Endothelial cell of umbilical vein (primary cell): ENCODE results near the gene COX6B1.

Experiments
- EZH2 ChIP-seq: IDR thresholded peaks from 2 replicates; pipeline ENCODE4 v1.6.1; 2012; ENCODE audit warnings: borderline replicate concordance, low read depth, mild to moderate bottlenecking, moderate library complexity, low read length, inconsistent platforms; ENCODE audit not compliant: severe bottlenecking
- FOS ChIP-seq: IDR thresholded peaks from 2 replicates; pipeline ENCODE4 v1.6.1; 2011; ENCODE audit warnings: mild to moderate bottlenecking, low read length, moderate library complexity, borderline replicate concordance; ENCODE audit not compliant: insufficient read depth
- GATA2 ChIP-seq: IDR thresholded peaks from 2 replicates; pipeline ENCODE4 v1.7.0; 2011; ENCODE audit warnings: low read depth, mild to moderate bottlenecking, moderate library complexity, mixed read lengths, low read length; ENCODE audit not compliant: insufficient read length, insufficient read depth
- JUN ChIP-seq: IDR thresholded peaks from 2 replicates; pipeline ENCODE4 v1.6.1; 2011; ENCODE audit warnings: borderline replicate concordance, low read depth; ENCODE audit not compliant: insufficient read length, insufficient read depth
- MYC ChIP-seq: IDR thresholded peaks from one replicate; pipeline ENCODE4 v1.6.1; 2011; ENCODE audit warnings: mild to moderate bottlenecking, low read depth, low read length
- POLR2A ChIP-seq: IDR thresholded peaks from 2 replicates; pipeline ENCODE4 v1.6.1; 2012; ENCODE audit warnings: low read depth, mild to moderate bottlenecking, control low read depth, low read length
- POLR2AphosphoS5 ChIP-seq: IDR thresholded peaks from 2 replicates; pipeline ENCODE4 v1.6.1; 2012; ENCODE audit warnings: low read depth, mild to moderate bottlenecking, control low read depth, low read length, moderate library complexity; ENCODE audit not compliant: insufficient read depth
- TF ChIP-seq, protein P1 (sequence below), 2 donors: IDR thresholded peaks; 1 replicate in 1 of 2; 2 replicates in 1 of 2; pipeline ENCODE4 v1.5.1; 2011; ENCODE audit warnings: low read length in 2 of 2, mild to moderate bottlenecking in 2 of 2, moderate library complexity in 2 of 2, control low read depth in 1 of 2, inconsistent platforms in 1 of 2, low read depth in 1 of 2; ENCODE audit not compliant: insufficient read depth in 1 of 2; ENCODE audit errors: extremely low read depth in 1 of 2
- TF ChIP-seq, protein P2 (sequence below): IDR thresholded peaks from 2 replicates; pipeline ENCODE4 v1.6.1; 2011; ENCODE audit not compliant: insufficient read depth, insufficient read length

DNA sequence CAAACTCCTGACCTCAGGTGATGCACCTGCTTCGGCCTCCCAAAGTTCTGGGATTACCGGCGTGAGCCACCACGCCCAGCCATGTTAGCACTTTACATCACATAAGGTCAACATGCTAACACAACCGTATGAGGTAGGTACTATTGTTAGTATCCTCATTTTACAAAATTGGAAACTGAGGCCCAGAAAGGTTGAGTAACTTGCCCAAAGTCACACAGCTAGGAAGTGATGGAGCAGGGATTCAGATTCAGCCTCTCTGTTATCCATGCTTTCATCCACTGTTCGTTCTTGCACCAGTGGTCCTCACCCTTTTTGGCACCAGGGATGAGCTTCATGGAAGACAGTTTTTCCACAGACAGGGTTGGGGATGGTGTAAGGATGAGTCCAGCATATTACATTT is 8.6 kb downstream of the COX6B1 start:
- TF ChIP-seq, protein P1, sequence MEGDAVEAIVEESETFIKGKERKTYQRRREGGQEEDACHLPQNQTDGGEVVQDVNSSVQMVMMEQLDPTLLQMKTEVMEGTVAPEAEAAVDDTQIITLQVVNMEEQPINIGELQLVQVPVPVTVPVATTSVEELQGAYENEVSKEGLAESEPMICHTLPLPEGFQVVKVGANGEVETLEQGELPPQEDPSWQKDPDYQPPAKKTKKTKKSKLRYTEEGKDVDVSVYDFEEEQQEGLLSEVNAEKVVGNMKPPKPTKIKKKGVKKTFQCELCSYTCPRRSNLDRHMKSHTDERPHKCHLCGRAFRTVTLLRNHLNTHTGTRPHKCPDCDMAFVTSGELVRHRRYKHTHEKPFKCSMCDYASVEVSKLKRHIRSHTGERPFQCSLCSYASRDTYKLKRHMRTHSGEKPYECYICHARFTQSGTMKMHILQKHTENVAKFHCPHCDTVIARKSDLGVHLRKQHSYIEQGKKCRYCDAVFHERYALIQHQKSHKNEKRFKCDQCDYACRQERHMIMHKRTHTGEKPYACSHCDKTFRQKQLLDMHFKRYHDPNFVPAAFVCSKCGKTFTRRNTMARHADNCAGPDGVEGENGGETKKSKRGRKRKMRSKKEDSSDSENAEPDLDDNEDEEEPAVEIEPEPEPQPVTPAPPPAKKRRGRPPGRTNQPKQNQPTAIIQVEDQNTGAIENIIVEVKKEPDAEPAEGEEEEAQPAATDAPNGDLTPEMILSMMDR (IDR thresholded peaks at IDR 0.05; ENCODE audit: extremely low read depth in 1 of 2, insufficient read depth in 1 of 2, low read depth in 1 of 2, low read length in 2 of 2) = no peak
- TF ChIP-seq EZH2 = no peak
- TF ChIP-seq MYC = no peak
- TF ChIP-seq POLR2A = no peak
- TF ChIP-seq POLR2AphosphoS5 = no peak
- no peak for TF ChIP-seq JUN
- TF ChIP-seq, protein P2, sequence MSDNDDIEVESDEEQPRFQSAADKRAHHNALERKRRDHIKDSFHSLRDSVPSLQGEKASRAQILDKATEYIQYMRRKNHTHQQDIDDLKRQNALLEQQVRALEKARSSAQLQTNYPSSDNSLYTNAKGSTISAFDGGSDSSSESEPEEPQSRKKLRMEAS = no peak
- TF ChIP-seq FOS = no peak
- TF ChIP-seq GATA2 = no peak
